ACHN (cell line): Measurements from ENCODE around the gene SMYD2.
"Not testable (repeated sequence)": the region's sequence is repeated elsewhere in the genome, so short reads cannot be mapped to it uniquely, and the experiment has no call there.

Experiments used
- DNase-seq: peaks from one replicate; pipeline ENCODE4 v3.0.0-alpha.2; 2015
- in situ Hi-C: cut with HindIII; loops from 2 replicates; pipeline ENCODE4 v1.10.0; 2017; ENCODE audit warnings: low sequenced_read_pairs, low pct_ligation_motif_present, low pct_unique_long_range_greater_than_20kb

The SMYD2 gene

DNA sequence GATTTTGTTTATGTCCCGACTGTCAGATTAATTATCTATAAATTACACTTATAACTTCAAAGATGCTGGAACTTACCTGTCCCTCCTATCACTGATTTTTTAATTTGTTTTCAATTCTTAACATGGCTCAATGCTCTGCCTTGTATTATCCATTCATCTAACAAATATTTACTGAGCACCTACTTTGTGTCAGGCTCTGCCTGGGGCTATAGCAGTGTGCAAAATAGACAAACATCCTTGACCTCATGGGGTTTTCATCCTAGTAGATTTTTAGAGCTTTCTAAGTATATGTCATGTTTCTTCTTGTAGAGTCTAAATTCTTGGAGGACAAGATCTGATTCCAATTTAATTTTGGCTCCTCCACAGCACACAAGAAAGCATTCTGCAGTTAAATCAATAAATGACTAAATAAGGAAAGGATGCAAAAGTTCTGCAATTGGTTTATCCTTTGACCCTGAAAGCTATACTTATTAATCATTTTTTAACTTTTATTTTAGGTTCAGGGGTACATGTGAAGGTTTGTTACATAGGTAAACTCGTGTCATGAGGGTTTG is 10.8 kb upstream of the SMYD2 start:
- in situ Hi-C loops = no loop called here

DNA sequence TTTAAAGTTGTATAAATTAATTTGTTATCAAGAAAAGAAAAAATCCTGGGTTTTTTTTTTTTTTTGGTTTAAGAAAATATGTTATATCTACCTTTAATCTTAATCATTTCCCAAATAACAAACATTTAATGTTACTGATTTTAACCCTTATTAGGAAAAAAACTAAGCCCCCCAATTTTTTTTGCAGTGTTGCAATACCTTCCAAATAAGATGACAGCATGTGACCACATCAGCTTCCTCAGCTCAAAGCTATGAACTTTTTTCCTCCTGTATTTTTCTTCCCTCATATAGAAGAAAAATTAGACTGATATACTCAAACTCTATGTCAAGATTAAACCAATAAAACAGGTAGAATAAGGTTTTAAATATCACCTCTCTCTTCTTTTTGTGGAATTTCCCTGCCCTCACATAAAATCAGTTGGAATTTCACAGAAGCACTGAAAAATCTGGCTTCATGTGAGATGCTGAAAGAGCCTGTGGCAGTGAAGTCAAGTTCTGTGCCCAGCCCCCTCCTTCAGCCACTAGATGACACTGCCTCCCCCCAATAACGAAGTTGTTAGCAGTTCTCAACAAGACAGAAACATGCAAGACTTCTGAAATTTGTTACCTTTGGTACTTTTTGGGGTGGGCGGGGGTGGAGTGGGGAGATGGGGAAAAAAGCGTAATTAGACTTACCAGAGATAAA is 9.6 kb upstream of the SMYD2 start:
- in situ Hi-C loops = no loop called here
- DNase-seq = no peak

More for the DNA sequence above, 10.8 kb upstream of the SMYD2 start:
- no peak for DNase-seq

DNA sequence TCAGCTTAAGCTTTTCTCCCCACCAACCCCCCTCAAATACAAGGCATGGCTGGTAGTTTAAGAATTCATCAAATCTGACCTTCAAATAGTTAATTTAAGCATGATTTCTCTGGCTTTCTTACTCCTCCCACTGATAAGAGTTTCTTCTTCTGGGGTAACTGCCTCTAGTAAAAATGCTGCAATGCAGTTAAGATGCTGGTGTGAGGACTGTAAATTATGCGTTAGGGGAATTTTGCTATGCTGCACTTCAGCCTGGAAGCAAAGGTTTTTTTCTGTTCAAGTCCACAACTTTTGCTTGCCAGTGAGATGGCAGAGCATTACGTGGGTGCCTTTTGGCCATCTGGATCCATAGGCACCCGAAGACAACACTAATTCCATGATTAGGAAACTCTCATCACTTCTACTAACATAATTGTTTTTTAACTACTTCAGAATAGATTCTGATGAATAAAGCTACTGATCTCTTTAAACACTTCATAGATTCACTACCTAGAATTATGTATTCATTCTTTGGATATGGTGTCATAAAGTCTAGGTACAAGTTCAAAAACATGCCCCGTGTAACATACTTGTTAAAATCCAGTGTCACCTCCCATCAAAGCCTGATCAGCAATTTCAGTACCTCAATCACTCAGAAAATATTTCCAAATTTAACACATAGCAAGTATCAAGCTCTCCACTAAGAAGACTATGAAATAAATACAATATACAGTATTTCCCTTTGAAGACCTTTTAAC is 8.8 kb upstream of the SMYD2 start:
- in situ Hi-C loops = no loop called here
- DNase-seq = no peak

DNA sequence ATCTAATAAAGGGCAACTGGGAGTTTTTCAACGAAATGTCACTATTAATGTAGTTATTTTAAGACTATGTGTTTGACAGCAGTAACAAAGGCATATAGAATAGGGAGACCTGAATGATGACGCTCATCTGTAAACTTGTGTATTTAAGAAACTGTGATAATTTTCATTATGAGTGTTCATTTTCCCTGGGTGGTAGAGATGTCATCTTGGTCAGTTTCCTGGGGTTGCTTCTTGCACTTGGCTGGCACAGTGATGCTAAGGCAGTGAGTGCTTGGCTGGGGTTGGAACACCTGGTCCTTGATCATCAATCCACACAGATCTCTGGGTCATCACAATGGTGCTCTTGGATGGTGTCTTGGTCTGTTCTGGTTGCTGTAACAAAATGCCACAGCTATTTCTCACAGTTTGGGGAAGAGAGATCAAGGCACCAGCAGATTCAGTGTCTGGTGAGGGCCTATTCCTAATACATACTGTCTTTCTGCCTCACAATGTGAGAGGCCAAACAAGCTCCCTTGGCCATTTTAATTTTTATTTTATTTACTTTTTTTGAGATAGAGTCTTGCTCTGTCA is 7.9 kb upstream of the SMYD2 start:
- in situ Hi-C loops = no loop called here
- no peak for DNase-seq

DNA sequence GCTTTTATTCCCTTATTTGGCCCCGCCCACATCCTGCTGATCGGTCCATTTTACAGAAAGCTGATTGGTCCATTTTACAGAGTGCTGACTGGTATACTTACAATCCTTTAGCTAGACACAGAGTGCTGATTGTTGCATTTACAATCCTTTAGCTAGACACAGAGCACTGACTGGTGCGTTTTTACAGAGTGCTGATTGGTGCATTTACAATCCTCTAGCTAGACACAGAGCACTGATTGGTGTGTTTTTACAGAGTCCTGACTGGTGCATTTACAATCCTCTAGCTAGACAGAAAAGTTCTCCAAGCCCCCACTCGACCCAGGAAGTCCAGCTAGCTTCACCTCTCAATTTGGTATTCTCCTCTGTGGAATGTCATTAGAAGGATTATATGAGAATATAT is 5.3 kb upstream of the SMYD2 start:
- in situ Hi-C loops, DNase-seq: not testable (repeated sequence)

DNA sequence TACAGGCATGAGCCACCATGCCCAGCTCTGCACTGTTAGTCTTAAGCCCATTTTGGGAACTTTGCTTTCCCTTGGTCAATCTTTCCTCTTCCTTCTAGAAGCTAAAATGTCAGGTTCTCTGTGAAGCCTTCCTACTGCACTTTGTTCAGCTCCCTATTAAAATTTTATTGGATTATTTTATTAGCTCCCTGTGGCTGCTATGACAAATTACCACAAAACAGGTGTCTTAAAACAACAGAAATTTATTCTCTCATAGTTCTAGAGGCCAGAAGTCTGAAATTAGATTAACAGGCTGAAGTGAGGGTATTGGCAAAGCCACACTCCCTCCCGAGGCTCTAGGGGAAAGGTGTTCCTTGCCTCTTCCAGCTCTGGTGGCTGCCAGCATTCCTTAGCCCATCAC is 4.2 kb upstream of the SMYD2 start:
- DNase-seq = no peak
- in situ Hi-C loops = no loop called here

DNA sequence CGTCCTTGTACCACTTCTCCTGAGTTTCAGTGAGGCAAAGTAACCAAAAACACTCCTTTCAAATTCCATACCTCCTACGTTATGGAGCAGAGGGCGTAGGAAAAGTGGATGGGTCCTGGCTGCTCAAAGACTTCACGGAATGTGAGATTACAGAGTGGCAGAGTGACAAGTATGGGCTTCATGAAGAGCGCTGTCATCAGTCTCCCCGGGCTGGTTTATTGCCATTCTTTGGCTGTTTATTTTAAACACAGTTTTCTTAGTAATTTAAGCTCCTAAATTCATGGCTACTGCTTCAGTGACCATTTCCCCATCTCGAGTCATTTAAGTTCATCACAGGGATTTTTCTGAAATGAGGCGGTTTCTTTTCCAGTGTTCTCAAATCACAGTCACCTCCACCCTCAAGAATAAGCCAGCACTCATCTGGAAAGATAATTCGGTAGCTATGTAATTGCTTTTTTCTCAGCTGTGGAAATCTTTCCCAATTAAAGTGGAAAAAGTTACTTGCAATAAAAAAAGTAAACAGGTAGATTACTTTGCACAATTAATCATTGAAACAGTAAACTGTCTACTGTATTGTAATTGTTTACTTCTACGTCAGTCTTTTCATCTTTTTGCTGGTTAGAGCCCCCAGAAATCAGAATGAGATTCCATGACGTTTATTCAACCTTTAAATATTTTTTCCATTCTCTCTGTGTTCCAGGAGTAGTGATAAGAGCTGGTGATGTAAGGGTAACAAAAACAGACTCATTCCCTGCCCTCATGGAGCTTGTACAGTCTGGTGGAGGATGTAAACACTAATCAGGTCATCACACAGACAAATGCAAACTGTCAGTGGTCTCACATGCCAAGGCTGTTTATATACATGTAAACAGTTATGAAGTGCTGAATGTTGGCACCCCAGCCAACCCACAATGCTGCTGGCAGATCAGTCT is 3.0 kb upstream of the SMYD2 start:
- DNase-seq = no peak
- in situ Hi-C loops = no loop called here

DNA sequence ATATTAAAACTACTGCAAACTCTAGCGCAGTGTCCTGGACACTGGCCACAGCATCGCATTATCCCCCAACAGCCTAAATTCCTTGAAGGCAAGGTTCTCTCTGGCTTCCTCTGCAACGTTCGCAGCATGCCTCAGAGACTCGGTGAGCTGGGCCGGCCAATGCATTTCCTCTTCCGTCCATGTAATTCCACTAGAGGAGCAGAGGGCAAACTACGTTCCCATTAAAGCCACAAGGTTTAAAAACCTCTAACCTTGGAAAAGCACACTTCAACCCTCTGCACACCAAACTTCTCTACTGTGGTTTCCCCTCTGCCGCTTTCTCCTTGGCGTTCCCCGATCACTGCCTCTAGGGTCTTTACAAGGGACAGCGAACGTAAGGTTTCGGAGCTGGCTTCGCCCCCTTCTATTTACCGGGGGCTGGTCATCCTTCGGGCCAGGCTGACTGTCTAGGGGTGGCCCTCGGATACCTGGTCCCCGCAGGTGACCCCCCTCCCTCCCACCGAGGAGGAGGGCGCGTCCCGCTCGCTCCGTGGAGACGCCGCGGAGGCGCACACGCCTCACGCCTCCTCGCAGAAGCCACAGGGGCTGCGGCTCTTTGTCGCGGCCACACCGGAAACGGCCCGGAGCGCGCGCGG is 456 bp upstream of the SMYD2 start:
- in situ Hi-C loops = no loop called here
- DNase-seq = peak; percentile 78

DNA sequence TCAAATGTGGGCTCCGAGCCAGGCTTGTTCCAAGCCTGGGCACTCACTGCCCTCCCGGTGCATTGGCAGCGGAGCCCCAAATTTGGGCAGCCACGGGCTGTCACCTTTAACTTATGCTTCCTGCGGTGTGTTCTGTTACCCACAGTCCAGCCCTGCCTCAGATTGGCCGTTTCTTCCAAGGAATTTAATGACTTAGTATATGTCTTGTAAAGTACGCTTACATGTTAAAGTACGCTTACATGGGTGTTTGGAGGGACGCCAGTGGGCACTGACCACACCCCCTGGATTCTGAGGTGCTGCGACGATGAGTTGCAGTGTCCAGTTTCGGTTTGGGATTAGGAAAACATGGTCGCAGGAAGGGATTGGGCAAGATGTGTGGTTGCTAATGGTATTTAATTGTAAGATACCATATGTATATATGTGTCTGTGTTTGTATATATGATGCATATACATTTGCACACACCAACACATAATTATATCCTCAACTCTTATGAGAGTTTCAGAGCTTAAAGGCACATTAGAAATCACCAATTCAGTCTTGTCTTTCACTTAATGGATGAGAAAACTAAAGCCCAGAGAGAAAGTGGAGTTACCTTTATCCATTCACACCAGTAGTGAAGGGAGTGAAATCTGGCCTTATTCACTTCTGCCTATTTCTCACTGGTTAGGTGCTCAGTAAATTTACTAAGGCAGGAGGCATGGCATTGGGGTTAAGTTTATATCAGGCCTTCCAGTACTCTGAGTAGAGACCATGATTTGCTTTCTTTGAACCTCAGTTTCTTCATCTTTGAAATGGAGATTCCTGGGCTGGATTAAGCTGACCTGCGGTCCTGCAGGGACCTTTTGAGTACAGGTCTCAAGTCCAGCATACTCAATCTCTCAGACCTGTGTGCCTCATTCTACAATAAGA is 1.0 kb downstream of the SMYD2 start:
- in situ Hi-C loops = no loop called here
- DNase-seq = peak; percentile 81

DNA sequence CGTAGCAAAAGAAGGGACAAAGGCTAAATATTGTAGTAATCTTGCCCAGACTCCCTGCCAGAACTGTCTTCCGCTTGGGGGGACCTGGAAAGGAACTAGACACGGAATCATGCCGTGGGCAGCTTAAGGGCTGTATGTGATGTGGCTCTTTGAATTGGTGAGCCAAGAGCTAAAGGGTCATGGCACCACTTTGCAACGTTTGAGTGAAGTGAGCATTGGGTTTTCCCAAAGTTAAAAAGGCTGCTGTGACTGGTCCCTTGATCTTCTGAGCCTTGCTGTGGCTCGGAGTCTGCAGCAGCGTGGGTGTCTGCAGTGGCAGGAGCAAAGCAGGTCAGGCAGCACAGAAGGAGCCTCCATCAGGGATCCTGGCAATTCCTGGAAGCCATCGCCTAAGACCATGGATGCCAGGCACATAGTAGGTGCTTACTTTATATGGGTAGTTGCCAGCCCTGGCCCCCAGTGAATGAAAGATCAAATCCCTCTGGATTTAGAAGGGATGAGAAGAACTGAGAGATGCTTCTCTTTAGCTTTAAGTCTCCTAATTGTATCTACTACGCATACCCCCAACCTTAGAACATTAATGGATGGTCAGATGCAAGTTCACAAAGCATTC is 1.8 kb downstream of the SMYD2 start:
- DNase-seq = no peak
- in situ Hi-C loops = no loop called here

DNA sequence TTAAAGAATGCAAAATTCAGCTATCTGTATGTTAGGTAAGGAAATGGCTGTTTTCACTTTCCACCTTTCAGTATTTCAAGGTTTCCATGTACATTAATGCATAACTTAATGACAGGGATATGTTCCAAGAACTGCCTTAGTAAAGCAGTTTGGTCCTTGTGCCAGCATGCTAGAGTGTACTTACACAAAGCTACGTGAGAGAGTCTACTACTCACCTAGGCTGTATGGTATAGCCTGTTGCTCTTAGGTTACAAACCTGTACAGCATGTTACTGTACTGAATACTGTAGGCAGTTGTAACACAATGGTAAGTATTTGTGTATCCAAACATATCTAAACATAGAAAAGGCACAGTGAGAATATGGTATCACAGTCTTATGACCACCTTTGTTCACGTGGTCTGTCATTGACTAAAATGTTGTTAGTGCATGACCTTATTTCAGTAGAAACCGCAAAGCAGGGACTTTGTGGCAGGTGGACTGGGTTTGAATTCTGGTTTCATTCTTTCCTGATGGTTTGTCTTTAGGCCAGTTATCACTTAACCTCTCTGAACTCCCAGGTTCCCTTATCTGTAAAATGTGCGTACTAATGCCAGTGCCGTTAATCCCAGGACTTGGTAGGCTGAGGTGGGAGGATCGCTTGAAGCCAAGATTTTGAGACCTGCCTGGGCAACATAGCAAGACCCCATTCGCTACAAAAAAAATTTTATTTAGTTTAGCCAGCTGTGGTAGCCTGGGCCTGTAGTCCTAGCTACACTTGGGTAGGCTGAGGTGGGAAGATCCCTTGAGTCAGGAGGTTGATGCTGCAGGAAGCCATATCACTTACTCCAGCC is 4.9 kb downstream of the SMYD2 start:
- DNase-seq = no peak
- in situ Hi-C loops = no loop called here

DNA sequence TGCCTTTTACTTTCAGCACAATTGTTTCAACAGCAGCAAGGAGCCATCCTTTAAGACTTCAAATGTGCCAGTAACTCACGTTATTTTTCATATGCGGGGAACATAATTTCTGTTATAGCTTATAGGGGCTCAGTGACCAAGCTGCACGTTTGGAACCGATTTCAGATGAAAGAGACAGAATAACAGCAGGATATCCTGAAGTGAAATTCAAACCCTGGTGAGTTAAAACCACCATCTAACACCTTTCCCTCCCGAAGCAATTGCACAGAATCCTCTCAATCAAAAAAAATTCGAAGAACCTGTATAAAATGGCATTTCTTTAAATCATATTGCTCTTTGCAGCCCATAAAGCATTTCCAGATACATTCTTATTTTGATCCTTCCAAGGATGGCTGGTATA is 6.9 kb downstream of the SMYD2 start:
- DNase-seq = no peak
- in situ Hi-C loops = no loop called here

DNA sequence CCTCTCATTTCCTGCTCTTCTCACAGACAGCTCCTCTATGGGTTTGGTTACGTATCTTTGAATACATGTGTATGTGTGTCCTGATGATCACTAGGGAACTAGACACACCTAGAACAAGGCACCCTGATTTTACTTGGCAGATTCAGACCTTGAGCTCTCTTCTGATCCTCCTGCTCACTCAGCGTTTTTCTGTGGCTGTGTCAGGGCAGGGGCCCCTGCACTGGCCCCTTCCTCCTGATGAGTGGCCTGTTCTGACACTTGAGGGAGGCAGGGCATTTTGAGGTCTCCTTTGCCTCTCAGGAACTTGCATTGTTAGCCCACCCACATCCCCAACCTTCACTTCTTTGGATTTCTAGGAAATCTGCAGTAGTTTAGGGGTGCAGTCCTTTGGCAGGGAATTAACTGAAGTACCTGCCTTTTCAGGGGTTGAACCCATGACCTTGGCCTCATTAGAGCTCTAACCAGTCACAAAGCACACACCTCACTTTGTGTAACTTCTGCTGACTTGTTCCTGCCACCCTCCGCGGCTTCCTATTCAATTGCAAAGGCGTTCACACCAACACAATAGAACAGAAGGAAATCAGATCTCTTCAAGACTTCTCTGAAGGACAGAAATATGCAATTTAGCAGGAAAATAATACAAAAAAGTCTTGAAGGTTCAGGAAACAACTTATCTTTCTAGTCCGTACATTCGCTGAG is 8.8 kb downstream of the SMYD2 start:
- no peak for DNase-seq
- in situ Hi-C loops = no loop called here

DNA sequence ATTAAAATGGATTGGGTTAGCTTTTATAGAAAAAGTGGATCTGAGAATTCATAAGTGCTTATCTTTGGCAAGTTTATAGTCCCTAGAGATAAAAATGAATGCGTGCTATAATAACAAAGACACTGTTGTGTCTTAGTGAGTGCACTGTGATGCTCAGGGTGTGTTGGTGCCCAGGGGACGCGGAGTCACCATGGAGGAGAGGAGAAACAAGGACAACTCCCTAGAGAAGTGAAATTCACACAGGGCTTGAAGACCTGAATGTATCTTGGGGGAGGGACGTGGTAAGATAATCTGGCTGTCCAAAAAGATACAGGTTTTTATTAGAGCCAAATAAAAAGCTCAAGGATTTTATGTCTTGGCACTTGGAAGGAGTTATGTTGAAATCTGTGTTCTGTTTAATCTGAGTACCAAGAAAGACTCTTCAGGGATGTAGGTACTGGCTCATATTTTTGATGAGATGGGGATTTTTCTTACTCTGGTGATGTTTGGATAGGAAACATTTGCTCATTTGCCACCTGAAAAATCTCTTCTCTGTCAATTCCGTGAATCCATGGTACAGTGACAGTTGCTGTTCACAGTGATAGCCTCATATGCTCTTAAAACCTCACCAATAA is 9.6 kb downstream of the SMYD2 start:
- in situ Hi-C loops = no loop called here
- DNase-seq = no peak

DNA sequence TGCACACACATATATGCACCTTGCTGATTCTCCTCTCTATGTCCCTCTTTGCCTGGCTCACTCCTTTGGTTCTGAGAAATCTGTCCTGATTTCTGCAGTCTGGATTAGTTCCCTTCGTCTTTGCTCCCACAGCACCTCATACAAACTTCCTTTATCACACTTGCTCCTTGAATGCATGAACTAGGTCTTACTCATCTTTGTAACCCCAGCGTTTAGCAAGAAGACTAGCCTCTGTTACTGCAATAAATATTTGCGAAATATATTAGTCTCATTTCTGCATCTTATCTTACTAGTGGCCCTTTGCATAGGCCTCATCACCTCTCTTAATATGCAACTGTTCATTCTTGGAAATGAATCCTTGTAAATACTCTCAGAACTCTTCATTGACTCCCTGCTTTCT is 11.4 kb downstream of the SMYD2 start:
- in situ Hi-C loops = no loop called here
- no peak for DNase-seq
